ENCODE measurements around the gene PHLDB1. TPM values are rescaled to one million over a fixed set of nuclear protein-coding genes. Genes with fewer than 3 reads are reported as not detected.

PHLDB1 gene
- total and polyA plus RNA-seq, 2 of the 8 experiments (the other 6 are each of a cell fraction or from before 2014, with no cell fraction given): 53.9 to 74.8 TPM

- no peak overlapping the region for H2BK20ac ChIP-seq (ENCODE audit: low read length)
- H2BK120ac ChIP-seq (replicated peaks; ENCODE audit: low read depth, low read length): no peak overlapping the region
- H2AK5ac ChIP-seq (ENCODE audit: low read depth, low read length): no peak overlapping the region
- 0 out of 2 replicates have a peak, but pooled peaks cover 3% of the 10 kb centered on the region for H3K23me2 ChIP-seq (ENCODE audit: low read depth, low read length)
- H3K4me3 ChIP-seq (ENCODE audit: extremely low read depth in 1 of 4, insufficient read depth in 2 of 4, low read depth in 3 of 4, low read length in 4 of 4): no peak overlapping the region
- no peak overlapping the region for H3K56ac ChIP-seq (replicated peaks; ENCODE audit: insufficient read length, low read depth, low read length)
- no peak overlapping the region for H3K14ac ChIP-seq (ENCODE audit: insufficient read length)
- DNase-seq (ENCODE audit: low read depth in 1 of 2, low spot score in 2 of 2): no peak
- H2BK5ac ChIP-seq (ENCODE audit: low read depth, low read length): no peak overlapping the region
- no peak overlapping the region for H3K23ac ChIP-seq (ENCODE audit: insufficient read length)
- no peak overlapping the region for H4K5ac ChIP-seq (ENCODE audit: insufficient read length, low read depth, low read length)
- H3K36me3 ChIP-seq (ENCODE audit: control insufficient read depth in 2 of 4, insufficient read depth in 4 of 4, low read length in 3 of 4): peaks cover 12 to 41% (median 29%) of the 10 kb centered on the region in 4 experiments
- no peak overlapping the region for H3K4me2 ChIP-seq (ENCODE audit: insufficient read depth in 1 of 2, low read depth in 2 of 2, low read length in 2 of 2)
- peaks cover 0 to 17% of the 10 kb centered on the region in 2 experiments for H4K20me1 ChIP-seq (replicated peaks in 1 of 2; ENCODE audit: control insufficient read depth in 1 of 2, insufficient read depth in 2 of 2, low read length in 2 of 2)
- H3K4me1 ChIP-seq (replicated peaks in 1 of 4; ENCODE audit: control insufficient read depth in 3 of 4, insufficient read depth in 4 of 4, low read length in 3 of 4): peaks cover 0 to under 1% (median under 1%) of the 10 kb centered on the region in 4 experiments; a peak in 5 of 7 replicates
- no peak overlapping the region for H3K18ac ChIP-seq (ENCODE audit: extremely low read depth, low read length)
- ChIA-PET CTCF (ENCODE audit: partially characterized antibody) (interaction anchor here (0.9 to 10.4 kb wide), 5 partner anchors 7 to 34 kb away, joined by 3 to 155 read pairs (median 17); partner anchors contain the start of gene PHLDB1), POLR2A (ENCODE audit: partially characterized antibody) (interaction anchor here (0.6 to 28.7 kb wide), 4 partner anchors 8 to 39 kb away, joined by 3 to 574 read pairs (median 288); partner anchors contain the start of gene PHLDB1)
- H3K79me1 ChIP-seq (ENCODE audit: low read depth, low read length): peaks cover 7% of the 10 kb centered on the region
- no peak overlapping the region for H2AFZ ChIP-seq (ENCODE audit: low read length)
- H2BK15ac ChIP-seq (ENCODE audit: low read length): no peak overlapping the region
- no peaks in the 10 kb centered on the region for H3K27me3 ChIP-seq (replicated peaks in 1 of 4; ENCODE audit: control insufficient read depth in 3 of 4, extremely low read depth in 1 of 4, insufficient read depth in 3 of 4, low read length in 3 of 4)
- no peak overlapping the region for H3K27ac ChIP-seq (ENCODE audit: low read depth, low read length)
- no peak for FAIRE-seq
- no peaks in the 10 kb centered on the region for H3K9me3 ChIP-seq (ENCODE audit: insufficient read depth in 2 of 2, low read depth in 1 of 2, low read length in 1 of 2)
- H4K8ac ChIP-seq (ENCODE audit: extremely low read depth, insufficient read depth, low read length): no peak overlapping the region
- H3K4ac ChIP-seq (replicated peaks; ENCODE audit: insufficient read length, low read depth, low read length): no peak overlapping the region
- H4K91ac ChIP-seq (replicated peaks; ENCODE audit: insufficient read length, low read length): no peak overlapping the region
- WGBS, 2 experiments (ENCODE audit: extremely low coverage in 1 of 2, insufficient coverage in 1 of 2, insufficient read length in 1 of 2, insufficient replicate concordance in 2 of 2, low coverage in 1 of 2, low lambda C conversion rate in 2 of 2, missing lambda C conversion rate in 1 of 2): 91% methylated on average over 13 of the region's 13 CpGs; no CpG with 5 or more reads in 1 of the 2 experiments
- no peak overlapping the region for H2BK12ac ChIP-seq (ENCODE audit: low read depth, low read length)
- peaks cover under 1 to 7% of the 10 kb centered on the region in 2 experiments; a peak in 1 of 4 replicates for H3K79me2 ChIP-seq (ENCODE audit: control insufficient read depth in 1 of 2, insufficient read depth in 2 of 2, low read length in 2 of 2)
- no peak overlapping the region for H3K9ac ChIP-seq (replicated peaks in 1 of 4; ENCODE audit: extremely low read depth in 1 of 4, low read depth in 3 of 4, low read length in 3 of 4)
- no peak for TF ChIP-seq BCL11A (IDR thresholded peaks at IDR 0.05; ENCODE audit: low read depth in 2 of 2, low read length in 2 of 2)
- TF ChIP-seq RNF2 (IDR thresholded peaks at IDR 0.05; ENCODE audit: borderline replicate concordance, low read depth, low read length, missing control alignments, poor library complexity, severe bottlenecking): no peak
- TF ChIP-seq FOSL1 (IDR thresholded peaks at IDR 0.05; ENCODE audit: insufficient read depth, low read depth, low read length): no peak
- TF ChIP-seq GABPA (IDR thresholded peaks at IDR 0.05; ENCODE audit: borderline replicate concordance, insufficient read depth, low read length): no peak
- no peak for TF ChIP-seq POLR2A (IDR thresholded peaks at IDR 0.05; ENCODE audit: control extremely low read depth in 1 of 2, low read depth in 2 of 2, low read length in 2 of 2)
- TF ChIP-seq CBX5 (IDR thresholded peaks at IDR 0.05; ENCODE audit: low read depth, low read length): no peak
- no peak for TF ChIP-seq ATF2 (IDR thresholded peaks at IDR 0.05; ENCODE audit: low read length)
- no peak for TF ChIP-seq TAF1 (IDR thresholded peaks at IDR 0.05; ENCODE audit: low read depth, low read length)
- TF ChIP-seq SIRT6 (IDR thresholded peaks at IDR 0.05; ENCODE audit: low read length): no peak
- no peak for TF ChIP-seq SP2 (IDR thresholded peaks at IDR 0.05; ENCODE audit: low read length)
- TF ChIP-seq MAX (IDR thresholded peaks at IDR 0.05): no peak
- no peak for TF ChIP-seq CTBP2 (IDR thresholded peaks at IDR 0.05; ENCODE audit: borderline replicate concordance, insufficient read depth, insufficient read length, low read length)
Measured at GRCh38 chr11:118628432-118628831, 21.0 kb downstream of the PHLDB1 start.

All from H1 (cell line).